Activated CD8-positive, alpha-beta T cell treated with anti-CD3 and anti-CD28 coated beads for 36 hours (primary cell): ENCODE data around the gene BRD8. TPM values are rescaled to one million over a fixed set of nuclear protein-coding genes. Genes with fewer than 3 reads are reported as not detected.

Source experiments
- ATAC-seq: fragments of 200-7000 bp; cut with Tn5 transposase; one replicate; pipeline ENCODE4 v1.10.0; 2021; ENCODE audit warnings: mild to moderate bottlenecking, moderate library complexity
- CTCF ChIA-PET: fragments of 350-600 bp; sonication (Branson Sonifier 250); formaldehyde crosslinking; loops from one replicate; lab custom pipeline; 2021; ENCODE audit warnings: antibody characterized with exemption; lab: Charles Lee
- POLR2A ChIA-PET: fragments of 350-600 bp; sonication (Branson Sonifier 250); formaldehyde crosslinking; loops from one replicate; lab custom pipeline; 2021; ENCODE audit warnings: antibody characterized with exemption; lab: Charles Lee
- DNase-seq: peaks from one replicate; pipeline ENCODE4 v3.0.0-alpha.2; 2020
- H3K27ac Mint-ChIP-seq: one replicate; pipeline ENCODE4 v1.8.0; 2021; ENCODE audit warnings: mild to moderate bottlenecking, mixed read lengths
- H3K27me3 Mint-ChIP-seq: one replicate; pipeline ENCODE4 v1.8.0; 2021; ENCODE audit warnings: mixed read lengths
- H3K36me3 Mint-ChIP-seq: one replicate; pipeline ENCODE4 v1.8.0; 2021; ENCODE audit warnings: low read depth, mixed read lengths
- H3K4me1 Mint-ChIP-seq: one replicate; pipeline ENCODE4 v1.8.0; 2021; ENCODE audit warnings: low read depth, mixed read lengths
- H3K4me3 Mint-ChIP-seq: one replicate; pipeline ENCODE4 v1.8.0; 2021; ENCODE audit warnings: mild to moderate bottlenecking, moderate library complexity, mixed read lengths
- H3K9me3 Mint-ChIP-seq: one replicate; pipeline ENCODE4 v1.8.0; 2021; ENCODE audit warnings: mixed read lengths
- CTCF ChIP-seq: fragments of 200-600 bp; IDR thresholded peaks from one replicate; pipeline ENCODE4 v1.8.0; 2022; ENCODE audit warnings: antibody characterized with exemption, mild to moderate bottlenecking
- intact Hi-C: fragments of 100-400 bp; cut with micrococcal nuclease; formaldehyde crosslinking; loops from one replicate; pipeline ENCODE4 v1.10.0; 2022
- total RNA-seq, 2 experiments: library from RNA; stranded (reverse); gene quantifications; one replicate each; pipeline ENCODE4 v1.2.3, GENCODE V29; 2021

BRD8 gene
- total RNA-seq, 2 experiments from 2014 or later, result 42.0 to 46.3 TPM

DNA sequence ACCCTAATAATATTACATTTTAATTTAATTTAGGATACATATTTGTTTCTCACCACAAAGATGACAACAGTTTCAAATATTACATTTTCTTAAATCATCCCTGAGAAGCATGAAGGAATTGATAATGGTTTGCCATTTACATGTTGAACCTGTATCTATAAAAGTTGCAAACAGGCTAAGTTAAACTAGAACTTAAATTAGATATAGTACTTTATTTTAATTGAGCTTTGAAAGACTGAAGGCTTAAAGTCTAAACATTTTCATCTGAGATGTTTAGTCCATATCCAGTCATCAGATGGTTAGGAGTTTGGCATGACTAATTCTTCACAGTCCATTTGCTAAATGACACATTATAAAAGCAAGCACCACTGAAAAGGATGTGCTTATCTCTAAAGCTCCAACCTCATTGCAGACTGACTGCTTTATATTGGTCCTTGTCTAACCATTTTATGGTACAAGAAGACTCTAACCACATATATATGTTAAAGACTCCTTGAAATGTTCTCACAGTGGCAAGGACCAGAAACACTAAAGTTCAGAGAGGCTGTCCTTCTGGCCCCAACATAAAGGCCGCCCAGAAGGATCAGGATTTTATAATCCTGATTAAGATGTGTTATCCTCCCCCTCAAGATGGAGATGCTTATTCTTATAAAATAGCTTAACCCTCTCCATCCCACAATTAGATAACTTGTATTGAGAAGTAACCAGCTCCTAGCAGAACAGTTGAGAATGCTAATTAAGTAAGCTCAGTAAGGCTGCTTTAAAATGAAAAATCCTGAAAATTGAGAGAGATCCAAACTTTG, 68.8 kb downstream of the BRD8 start:
- intact Hi-C loops, result no loop called here
- CTCF ChIA-PET, result interaction anchor here (0.7 to 2.1 kb wide), 5 partner anchors 24 to 74 kb away, joined by 3 to 8 read pairs (median 4); no protein-coding TSS in a partner anchor

GRCh38 chr5:138107213-138107612, 71.2 kb downstream of the BRD8 start:
- CTCF ChIA-PET, result interaction anchor here (1.0 to 1.3 kb wide), 2 partner anchors 16 to 26 kb away, joined by 3 read pairs; no protein-coding TSS in a partner anchor

More for the DNA sequence above, 68.8 kb downstream of the BRD8 start:
- no peaks in the 10 kb centered on the region for H3K9me3 Mint-ChIP-seq
- H3K4me3 Mint-ChIP-seq, result no peak overlapping the region
- no peaks in the 10 kb centered on the region for H3K4me1 Mint-ChIP-seq
- DNase-seq (no peak), ATAC-seq (no peak)
- H3K27ac Mint-ChIP-seq, result no peak overlapping the region
- TF ChIP-seq CTCF, result no peak
- no peaks in the 10 kb centered on the region for H3K36me3 Mint-ChIP-seq
- POLR2A ChIA-PET, result interaction anchor here (1.7 kb wide), 1 partner anchor 28 kb away, joined by 5 read pairs; no protein-coding TSS in a partner anchor
- H3K27me3 Mint-ChIP-seq, result peaks cover 3% of the 10 kb centered on the region

GRCh38 chr5:138105709-138106108, 72.7 kb downstream of the BRD8 start:
- no peak overlapping the region for H3K4me3 Mint-ChIP-seq
- no peak overlapping the region for H3K27ac Mint-ChIP-seq
- H3K36me3 Mint-ChIP-seq, result no peaks in the 10 kb centered on the region
- H3K27me3 Mint-ChIP-seq, result peaks cover 4% of the 10 kb centered on the region
- H3K9me3 Mint-ChIP-seq, result no peaks in the 10 kb centered on the region
- DNase-seq, result no peak
- ATAC-seq, result no peak
- ChIA-PET CTCF (no interaction called here), POLR2A (no interaction called here)
- intact Hi-C loops, result no loop called here
- no peaks in the 10 kb centered on the region for H3K4me1 Mint-ChIP-seq
- TF ChIP-seq CTCF, result no peak

More at GRCh38 chr5:138107213-138107612, 71.2 kb downstream of the BRD8 start:
- DNase-seq (no peak), ATAC-seq (no peak)
- H3K27ac Mint-ChIP-seq, result no peak overlapping the region
- peaks cover 3% of the 10 kb centered on the region for H3K27me3 Mint-ChIP-seq
- H3K4me1 Mint-ChIP-seq, result no peaks in the 10 kb centered on the region
- POLR2A ChIA-PET, result no interaction called here
- H3K4me3 Mint-ChIP-seq, result no peak overlapping the region
- intact Hi-C loops, result no loop called here
- TF ChIP-seq CTCF, result no peak
- H3K36me3 Mint-ChIP-seq, result no peaks in the 10 kb centered on the region
- no peaks in the 10 kb centered on the region for H3K9me3 Mint-ChIP-seq

- H3K9me3 Mint-ChIP-seq, result no peaks in the 10 kb centered on the region
- CTCF ChIA-PET, result interaction anchor here (1.1 to 2.7 kb wide), 6 partner anchors 11 to 324 kb away, joined by 3 to 12 read pairs (median 4); no protein-coding TSS in a partner anchor
- H3K27me3 Mint-ChIP-seq, result peaks cover 10% of the 10 kb centered on the region
- no peaks in the 10 kb centered on the region for H3K4me1 Mint-ChIP-seq
- DNase-seq, result no peak
- no peak overlapping the region for H3K27ac Mint-ChIP-seq
- H3K36me3 Mint-ChIP-seq, result no peaks in the 10 kb centered on the region
- no peak overlapping the region for H3K4me3 Mint-ChIP-seq
- intact Hi-C loops, result no loop called here
- no peak for TF ChIP-seq CTCF
- ATAC-seq, result no peak
- POLR2A ChIA-PET, result no interaction called here
These were observed 75.2 kb downstream of the BRD8 start for GRCh38 chr5:138103319-138103637.
